GM18858 (cell line): Measurements from ENCODE around the gene PCDHA9.
"Not testable (repeated sequence)": the region's sequence is repeated elsewhere in the genome, so short reads cannot be mapped to it uniquely, and the experiment has no call there.

Source experiments
- ATAC-seq: cut with Tn5 transposase; IDR thresholded peaks from one replicate; pipeline ENCODE4 v1.9.1; 2021; ENCODE audit not compliant: unreplicated experiment

PCDHA9 gene

GRCh38 chr5:140835622-140836510 lies 12.3 kb upstream of the PCDHA9 start:
- ATAC-seq = no peak

DNA sequence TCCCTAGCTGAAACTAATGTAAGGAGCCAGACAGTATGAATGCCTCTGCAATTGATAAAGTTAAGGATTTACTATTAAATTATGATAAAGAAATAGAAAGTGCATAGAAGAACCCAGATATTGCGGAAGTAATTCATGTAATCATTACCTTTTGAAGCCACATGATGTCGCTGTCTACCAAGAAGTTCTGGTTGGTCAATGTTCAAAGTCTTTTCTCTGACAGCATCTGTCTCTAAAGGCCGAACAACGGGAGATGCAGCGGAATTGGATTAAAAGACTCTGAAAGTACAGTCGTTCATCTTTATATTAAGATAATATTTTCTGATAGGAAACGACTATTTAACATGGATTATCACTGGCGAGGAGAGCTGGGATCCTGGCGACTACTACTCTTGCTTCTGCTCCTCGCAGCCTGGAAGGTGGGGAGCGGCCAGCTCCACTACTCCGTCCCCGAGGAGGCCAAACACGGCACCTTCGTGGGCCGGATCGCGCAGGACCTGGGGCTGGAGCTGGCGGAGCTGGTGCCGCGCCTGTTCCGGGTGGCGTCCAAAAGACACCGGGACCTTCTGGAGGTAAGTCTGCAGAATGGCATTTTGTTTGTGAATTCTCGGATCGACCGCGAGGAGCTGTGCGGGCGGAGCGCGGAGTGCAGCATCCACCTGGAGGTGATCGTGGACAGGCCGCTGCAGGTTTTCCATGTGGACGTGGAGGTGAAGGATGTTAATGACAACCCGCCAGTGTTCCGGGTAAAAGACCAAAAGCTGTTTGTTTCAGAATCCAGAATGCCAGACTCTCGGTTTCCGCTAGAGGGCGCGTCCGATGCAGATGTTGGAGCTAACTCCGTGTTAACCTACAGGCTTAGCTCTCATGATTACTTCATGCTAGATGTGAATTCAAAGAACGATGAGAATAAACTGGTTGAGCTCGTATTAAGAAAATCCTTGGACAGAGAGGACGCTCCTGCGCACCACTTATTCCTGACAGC lies 6.9 kb upstream of the PCDHA9 start, which contains the start of gene PCDHA8:
TSS of gene PCDHA8 (plus strand) at position 210 of the 985 bp plus-strand sequence. CDS start at position 345, 135 bp downstream.
- no peak for ATAC-seq

- no peak for ATAC-seq
Observed at GRCh38 chr5:140842798-140843733, 5.1 kb upstream of the PCDHA9 start.

GRCh38 chr5:140849831-140850634 lies 1.9 kb downstream of the PCDHA9 start:
- not testable (repeated sequence) for ATAC-seq

- no peak for ATAC-seq
Observed at GRCh38 chr5:140855772-140856674, 7.8 kb downstream of the PCDHA9 start, which contains the start of gene PCDHA10. PCDHA10 (plus strand) TSS chr5:140855897; CDS start chr5:140856049, 152 bp downstream.

- ATAC-seq = no peak
Observed at GRCh38 chr5:140857177-140857986, 9.2 kb downstream of the PCDHA9 start.

DNA sequence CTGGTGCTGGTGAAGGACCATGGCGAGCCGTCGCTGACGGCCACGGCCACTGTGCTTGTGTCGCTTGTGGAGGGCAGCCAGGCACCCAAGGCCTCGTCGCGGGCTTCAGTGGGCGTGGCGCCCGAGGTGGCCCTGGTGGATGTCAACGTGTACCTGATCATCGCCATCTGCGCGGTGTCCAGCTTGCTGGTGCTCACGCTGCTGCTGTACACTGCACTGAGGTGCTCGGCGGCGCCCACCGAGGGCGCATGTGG lies 9.7 kb downstream of the PCDHA9 start:
- ATAC-seq = no peak

DNA sequence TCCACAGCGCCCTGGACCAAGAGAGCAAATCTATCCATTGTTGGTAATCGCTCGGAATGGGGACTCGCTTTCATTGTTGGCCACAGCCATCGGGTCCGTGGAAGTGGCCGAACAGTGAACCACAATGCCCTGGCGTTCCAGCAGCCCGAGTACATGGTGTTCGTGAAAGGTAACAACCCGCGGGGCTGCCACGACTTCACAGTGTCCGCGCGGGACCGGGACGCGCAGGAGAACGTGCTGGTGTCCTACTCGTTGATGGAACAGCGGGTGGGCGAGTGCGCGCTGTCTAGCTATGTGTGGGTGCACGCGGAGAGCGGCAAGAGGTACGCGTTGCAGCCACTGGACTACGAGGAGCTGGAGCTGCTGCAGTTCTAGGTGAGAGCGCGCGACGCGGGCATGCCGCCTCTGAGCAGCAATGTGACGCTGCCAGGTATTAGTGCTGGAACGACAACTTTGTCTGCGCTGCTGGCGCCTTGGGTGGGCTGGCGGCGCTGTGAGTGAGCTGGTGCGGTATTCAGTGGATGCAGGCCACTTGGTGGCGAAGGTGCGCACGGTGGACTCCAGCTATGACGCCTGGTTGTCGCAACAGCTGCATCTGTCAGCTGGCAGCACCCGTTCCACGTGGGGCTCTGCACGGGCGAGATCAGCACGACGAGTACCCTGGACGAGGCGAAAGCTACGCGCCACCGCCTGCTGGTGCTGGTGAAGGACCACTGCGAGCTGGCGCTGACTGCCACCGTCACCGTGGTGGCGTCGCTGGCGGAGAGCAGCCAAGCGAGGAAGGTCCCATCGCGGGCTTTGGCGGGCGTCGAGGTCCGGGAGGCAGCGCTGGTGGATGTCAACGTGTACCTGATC lies 14.5 kb downstream of the PCDHA9 start:
- no peak for ATAC-seq

DNA sequence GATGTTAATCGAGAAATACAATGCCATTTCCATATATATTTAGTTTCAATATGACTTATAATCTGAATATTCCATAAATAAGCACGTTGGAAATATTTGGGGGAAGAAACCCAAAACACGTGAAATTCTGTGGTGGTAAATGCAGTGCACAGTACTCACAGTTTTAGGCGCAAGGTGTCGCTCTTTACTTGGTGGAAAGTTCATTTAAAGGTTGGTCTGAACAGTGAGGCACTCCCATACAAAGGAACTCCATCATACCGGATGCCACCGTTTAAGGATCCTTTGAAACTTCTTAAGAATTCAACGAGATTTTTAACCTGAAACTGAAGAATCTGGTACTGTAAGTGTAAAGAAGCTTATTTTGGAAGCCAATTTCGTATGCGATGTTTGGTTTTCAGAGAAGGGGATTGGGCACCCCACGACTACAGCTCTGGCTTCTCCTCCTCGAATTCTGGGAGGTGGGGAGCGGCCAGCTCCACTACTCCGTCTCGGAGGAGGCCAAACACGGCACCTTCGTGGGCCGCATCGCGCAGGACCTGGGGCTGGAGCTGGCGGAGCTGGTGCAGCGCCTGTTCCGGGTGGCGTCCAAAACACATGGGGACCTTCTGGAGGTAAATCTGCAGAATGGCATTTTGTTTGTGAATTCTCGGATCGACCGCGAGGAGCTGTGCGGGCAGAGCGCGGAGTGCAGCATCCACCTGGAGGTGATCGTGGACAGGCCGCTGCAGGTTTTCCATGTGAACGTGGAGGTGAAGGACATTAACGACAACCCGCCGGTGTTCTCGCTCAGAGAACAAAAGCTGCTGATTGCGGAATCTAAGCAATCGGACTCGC lies 20.8 kb downstream of the PCDHA9 start, which contains the start of gene PCDHA11:
TSS of gene PCDHA11 (plus strand) at position 237 of the 834 bp plus-strand sequence. CDS start at position 384, 147 bp downstream.
- ATAC-seq = no peak

- no peak for ATAC-seq
Observed at GRCh38 chr5:140869555-140869886, 21.3 kb downstream of the PCDHA9 start.

DNA sequence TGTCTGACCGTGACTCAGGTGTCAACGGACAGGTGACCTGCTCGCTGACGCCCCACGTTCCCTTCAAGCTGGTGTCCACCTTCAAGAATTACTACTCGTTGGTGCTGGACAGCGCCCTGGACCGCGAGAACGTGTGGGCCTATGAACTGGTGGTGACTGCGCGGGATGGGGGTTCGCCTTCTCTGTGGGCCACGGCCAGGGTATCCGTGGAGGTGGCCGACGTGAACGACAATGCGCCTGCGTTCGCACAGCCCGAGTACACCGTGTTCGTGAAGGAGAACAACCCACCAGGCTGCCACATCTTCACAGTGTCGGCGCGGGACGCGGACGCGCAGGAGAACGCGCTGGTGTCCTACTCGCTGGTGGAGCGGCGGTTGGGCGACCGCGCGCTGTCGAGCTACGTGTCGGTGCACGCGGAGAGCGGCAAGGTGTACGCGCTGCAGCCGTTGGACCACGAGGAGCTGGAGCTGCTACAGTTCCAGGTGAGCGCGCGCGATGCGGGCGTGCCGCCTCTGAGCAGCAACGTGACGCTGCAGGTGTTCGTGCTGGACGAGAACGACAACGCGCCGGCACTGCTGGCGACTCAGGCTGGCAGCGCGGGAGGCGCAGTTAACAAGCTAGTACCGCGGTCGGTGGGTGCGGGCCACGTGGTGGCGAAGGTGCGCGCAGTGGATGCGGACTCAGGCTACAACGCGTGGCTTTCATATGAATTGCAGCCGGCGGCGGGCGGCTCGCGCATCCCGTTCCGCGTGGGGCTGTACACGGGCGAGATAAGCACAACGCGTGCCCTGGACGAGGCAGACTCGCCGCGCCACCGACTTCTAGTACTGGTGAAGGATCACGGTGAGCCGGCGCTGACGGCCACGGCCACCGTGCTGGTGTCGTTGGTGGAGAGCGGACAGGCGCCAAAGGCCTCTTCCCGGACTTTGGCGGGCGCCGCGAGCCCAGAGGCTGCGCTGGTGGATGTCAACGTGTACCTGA lies 22.3 kb downstream of the PCDHA9 start:
- no peak for ATAC-seq

- no peak for ATAC-seq
Observed at GRCh38 chr5:140875085-140876065, 27.2 kb downstream of the PCDHA9 start, which contains the start of gene PCDHA12. PCDHA12 (plus strand) TSS chr5:140875308; CDS start chr5:140875473, 165 bp downstream.

DNA sequence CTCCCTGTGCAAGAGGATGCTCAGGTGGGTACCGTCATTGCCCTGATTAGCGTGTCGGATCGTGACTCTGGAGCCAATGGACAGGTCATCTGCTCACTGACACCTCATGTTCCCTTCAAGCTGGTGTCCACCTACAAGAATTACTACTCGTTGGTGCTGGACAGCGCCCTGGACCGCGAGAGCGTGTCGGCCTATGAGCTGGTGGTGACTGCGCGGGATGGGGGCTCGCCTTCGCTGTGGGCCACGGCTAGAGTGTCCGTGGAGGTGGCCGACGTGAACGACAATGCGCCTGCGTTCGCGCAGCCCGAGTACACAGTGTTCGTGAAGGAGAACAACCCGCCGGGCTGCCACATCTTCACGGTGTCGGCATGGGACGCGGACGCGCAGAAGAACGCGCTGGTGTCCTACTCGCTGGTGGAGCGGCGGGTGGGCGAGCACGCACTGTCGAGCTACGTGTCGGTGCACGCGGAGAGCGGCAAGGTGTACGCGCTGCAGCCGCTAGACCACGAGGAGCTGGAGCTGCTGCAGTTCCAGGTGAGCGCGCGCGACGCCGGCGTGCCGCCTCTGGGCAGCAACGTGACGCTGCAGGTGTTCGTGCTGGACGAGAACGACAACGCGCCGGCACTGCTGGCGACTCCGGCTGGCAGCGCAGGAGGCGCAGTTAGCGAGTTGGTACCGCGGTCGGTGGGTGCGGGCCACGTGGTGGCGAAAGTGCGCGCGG lies 28.5 kb downstream of the PCDHA9 start:
- ATAC-seq = not testable (repeated sequence)
